OCI-M2 (cell line): ENCODE results near the gene PPP2R5A.
"Not testable (repeated sequence)": the region's sequence is repeated elsewhere in the genome, so short reads cannot be mapped to it uniquely, and the experiment has no call there.

Experiments
- DNase-seq: peaks from one replicate; lab custom pipeline; 2025; ENCODE audit not compliant: unreplicated experiment; lab: John Stamatoyannopoulos, UW

Gene PPP2R5A

DNA sequence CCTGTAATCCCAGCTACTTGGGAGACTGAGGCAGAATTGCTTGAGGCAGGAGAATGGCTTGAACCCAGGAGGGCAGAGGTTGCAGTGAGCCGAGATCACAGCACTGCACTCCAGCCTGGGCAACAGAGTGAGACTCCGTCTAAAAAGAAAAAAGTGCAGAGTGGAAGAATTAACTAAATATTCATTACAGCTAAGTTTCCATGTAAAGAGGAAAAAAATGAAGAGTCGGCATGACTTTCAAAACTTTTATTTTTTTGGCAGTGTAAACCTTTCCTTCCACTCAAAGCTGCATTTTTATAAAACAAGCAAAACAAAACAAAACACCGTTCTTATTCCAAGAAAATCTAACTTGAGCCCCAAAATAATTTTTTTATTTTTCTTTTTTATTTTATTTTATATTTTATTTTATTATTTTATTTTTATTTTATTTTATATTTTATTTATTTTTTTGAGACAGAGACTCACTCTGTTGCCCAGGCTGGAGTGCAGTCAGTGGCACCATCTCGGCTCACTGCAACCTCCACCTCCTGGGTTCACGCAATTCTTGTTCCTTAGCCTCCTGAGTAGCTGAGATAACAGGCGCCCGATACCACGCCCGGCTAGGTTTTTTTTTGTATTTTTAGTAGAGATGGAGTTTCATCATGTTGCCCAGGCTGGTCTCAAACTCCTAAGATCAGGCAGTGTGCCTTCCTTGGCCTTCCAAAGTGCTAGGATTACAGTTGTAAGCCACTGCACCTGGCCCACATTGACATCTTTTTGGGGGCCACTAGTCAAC, 66.6 kb downstream of the PPP2R5A start:
- DNase-seq, result no peak

- DNase-seq, result no peak
Measured at GRCh38 chr1:212353181-212353580, 68.0 kb downstream of the PPP2R5A start.

- DNase-seq, result no peak
Measured at GRCh38 chr1:212354464-212354863, 69.3 kb downstream of the PPP2R5A start.

- DNase-seq, result no peak
Measured at GRCh38 chr1:212355230-212355969, 70.2 kb downstream of the PPP2R5A start.

DNA sequence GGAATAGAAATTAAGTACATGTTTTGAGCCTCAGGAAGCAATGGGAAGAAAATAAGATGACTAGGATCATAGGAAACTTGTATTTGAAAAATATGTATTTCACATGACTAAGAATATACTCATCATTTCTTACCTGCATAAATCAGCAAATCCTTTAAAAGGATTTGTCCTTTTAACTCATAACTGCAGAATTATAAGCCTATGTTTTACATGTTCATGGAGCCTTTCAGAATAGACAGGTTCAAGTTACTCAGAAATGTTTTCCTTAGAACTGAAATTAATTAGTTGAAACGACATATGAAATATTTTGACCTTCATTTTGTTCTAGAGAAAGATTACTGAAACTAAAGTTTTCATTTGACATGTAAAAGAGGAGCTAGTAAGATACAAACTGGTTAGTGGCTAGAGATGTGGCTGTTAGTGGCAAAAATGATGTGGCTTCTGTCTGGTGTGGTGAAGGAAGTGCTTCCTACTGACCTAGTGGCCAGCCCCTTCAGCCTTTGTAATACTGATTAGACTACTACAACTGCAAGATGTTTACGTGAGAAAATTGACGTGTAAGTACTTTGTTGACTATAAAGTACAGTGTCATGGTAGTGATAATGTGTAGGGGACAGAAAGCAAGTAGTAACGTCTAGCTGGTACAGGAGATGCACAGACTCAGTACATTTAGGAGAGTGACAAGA, 74.7 kb downstream of the PPP2R5A start:
- DNase-seq, result no peak

- no peak for DNase-seq
Measured at GRCh38 chr1:212364985-212365384, 79.8 kb downstream of the PPP2R5A start.

- no peak for DNase-seq
Measured at GRCh38 chr1:212366901-212367300, 81.7 kb downstream of the PPP2R5A start.

GRCh38 chr1:212367474-212368072, 82.4 kb downstream of the PPP2R5A start:
- DNase-seq, result no peak

GRCh38 chr1:212368073-212368484, 82.9 kb downstream of the PPP2R5A start:
- DNase-seq, result peak; percentile 34

GRCh38 chr1:212375986-212376385, 90.8 kb downstream of the PPP2R5A start:
- no peak for DNase-seq

DNA sequence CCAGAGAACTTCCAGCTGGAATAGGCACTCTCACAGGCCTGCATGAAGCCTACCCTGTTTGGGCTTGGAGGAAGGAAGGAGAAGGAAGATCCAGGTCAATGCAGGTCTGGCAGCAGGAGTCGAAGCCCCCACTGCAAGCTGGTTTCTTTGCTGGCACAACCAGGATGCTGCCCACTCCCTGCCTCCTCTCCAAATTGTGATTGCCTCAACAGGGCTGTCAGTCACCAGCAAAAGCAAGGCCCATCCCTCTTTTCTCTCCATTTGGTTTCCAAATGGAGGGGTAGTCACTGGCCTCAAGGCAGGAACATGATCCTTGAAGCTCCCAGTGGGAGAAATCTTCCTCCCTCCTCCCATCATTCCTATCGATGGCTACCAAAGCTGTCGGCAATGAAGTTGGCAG, 92.4 kb downstream of the PPP2R5A start:
- no peak for DNase-seq

DNA sequence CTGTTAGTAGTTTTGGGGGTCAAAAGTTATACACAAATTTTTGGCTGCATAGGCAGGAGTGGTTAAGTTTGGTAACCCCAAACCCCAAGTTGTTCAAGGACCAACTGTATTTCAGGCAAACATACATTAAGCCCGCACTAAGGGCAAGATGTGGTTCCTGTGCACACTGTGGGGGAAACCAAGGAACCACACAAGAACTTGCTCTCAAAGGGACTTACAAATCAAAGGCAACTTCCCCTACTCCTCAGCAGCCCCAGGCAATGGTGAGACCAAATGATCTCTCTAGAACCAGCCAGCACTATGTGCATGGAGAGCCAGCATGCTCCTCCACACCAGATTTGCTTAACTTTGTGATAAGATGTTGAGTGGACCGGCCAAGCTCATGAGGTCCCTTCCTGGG, 94.2 kb downstream of the PPP2R5A start:
- DNase-seq, result no peak

GRCh38 chr1:212381397-212382035, 96.3 kb downstream of the PPP2R5A start:
- no peak for DNase-seq

GRCh38 chr1:212386029-212386428, 100.8 kb downstream of the PPP2R5A start:
- DNase-seq, result no peak

DNA sequence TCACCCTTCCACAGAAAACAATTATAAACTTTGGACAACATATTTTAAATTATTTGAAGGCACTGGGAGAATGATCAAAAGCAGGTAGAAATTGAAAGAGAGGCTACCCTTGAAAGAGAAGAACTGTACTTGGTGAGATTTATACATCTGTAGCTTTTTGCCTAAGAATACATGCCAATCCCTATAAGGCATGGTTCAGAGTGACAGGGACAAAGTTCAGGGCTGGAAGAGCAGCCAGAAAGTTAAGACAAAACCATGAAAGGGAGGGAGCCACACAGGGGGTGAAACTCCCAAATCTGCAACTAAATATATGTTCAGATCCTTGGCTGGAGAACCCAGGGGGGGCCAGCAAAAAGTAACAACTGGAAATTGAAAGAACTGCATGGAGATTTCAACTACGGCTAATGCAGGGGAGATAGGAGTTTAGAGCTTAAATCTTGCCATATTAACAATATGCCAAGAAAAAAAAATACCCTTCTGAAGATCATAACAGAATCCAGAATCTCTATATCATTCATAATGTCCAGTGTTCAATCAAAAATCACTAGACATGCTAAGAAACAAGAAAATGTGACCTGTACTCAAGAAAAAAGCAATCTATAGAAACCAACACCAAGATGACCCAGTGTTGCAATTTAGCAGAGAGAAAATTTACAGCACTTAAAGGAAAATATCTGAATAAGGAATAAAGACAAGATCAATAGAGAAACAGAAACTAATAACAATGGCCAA, 103.9 kb downstream of the PPP2R5A start:
- DNase-seq, result no peak

DNA sequence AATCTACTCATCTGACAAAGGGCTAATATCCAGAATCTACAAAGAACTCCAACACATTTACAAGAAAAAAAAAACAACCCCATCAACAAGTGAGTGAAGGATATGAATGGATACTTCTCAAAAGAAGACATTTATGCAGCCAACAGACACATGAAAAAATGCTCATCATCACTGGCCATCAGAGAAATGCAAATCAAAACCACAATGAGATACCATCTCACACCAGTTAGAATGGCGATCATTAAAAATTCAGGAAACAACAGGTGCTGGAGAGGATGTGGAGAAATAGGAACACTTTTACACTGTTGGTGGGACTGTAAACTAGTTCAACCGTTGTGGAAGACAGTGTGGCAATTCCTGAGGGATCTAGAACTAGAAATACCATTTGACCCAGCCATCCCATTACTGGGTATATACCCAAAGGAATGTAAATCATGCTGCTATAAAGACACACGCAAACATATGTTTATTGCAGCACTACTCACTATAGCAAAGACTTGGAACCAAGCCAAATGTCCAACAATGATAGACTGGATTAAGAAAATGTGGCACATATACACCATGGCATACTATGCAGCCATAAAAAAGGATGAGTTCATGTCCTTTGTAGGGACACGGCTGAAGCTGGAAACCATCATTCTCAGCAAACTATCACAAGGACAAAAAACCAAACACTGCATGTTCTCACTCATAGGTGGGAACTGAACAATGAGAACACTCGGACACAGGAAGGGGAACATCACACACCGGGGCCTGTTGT, 110.6 kb downstream of the PPP2R5A start:
- DNase-seq, result not testable (repeated sequence)

GRCh38 chr1:212396638-212397037, 111.4 kb downstream of the PPP2R5A start:
- DNase-seq, result no peak

DNA sequence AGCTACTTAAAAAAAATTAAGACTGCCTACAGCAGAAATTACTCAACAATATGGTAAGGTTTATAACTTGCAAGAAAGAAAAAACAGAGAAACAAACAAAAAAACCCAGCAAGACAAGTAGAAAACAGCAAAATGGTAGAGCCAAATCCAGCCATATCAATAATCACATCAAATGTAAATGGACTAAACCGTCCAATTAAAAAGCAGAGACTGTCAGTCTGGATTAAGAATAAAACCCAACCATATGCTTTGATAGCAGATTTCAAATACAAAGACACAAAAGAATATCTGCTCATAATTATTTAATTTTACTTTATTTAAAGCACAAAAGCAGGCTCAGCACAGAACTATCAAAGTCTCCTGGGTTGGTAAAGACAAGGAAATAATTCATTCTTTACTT, 112.0 kb downstream of the PPP2R5A start:
- no peak for DNase-seq

DNA sequence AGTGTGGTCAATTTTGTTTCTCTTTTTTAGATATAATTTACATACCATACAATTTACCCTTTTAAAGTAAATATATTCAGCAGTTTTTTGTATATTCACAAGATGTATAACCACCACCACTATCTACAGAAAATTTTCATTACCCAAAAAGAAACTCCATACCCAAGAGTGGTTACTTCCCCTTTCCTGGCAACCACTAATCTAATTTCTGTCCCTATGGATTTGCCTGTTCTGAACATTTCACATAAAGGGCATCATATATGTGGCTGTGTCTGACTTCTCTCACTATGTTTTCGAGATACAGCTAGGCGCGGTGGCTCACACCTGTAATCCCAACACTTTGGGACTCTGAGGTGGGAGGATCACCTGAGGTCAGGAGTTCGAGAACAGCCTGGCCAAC, 115.8 kb downstream of the PPP2R5A start:
- no peak for DNase-seq
